PC-9 (cell line): Measurements from ENCODE around the gene OR1J1.

Experiments
- CTCF ChIP-seq: fragments of 200-600 bp; sonication (generic); conservative IDR thresholded peaks from 2 replicates; pipeline ENCODE4 v1.6.1; 2017; ENCODE audit warnings: mixed run types, antibody characterized with exemption, mild to moderate bottlenecking, moderate library complexity
- EZH2 ChIP-seq: fragments of 200-600 bp; sonication (generic); IDR thresholded peaks from 2 replicates; pipeline ENCODE4 v1.8.0; 2017; ENCODE audit warnings: antibody characterized with exemption, low read depth

GRCh38 chr9:122518226-122518625 lies 40.5 kb upstream of the OR1J1 start:
- TF ChIP-seq CTCF (no peak), EZH2 (no peak)
